H1 (cell line): Measurements from ENCODE around the gene MSI2. TPM values are rescaled to one million over a fixed set of nuclear protein-coding genes. Genes with fewer than 3 reads are reported as not detected.

ENCODE experiments used
- CTCF ChIA-PET: fragments of 300-600 bp; sonication (Branson Sonifier 250); formaldehyde crosslinking; loops from one replicate; lab custom pipeline; 2021; ENCODE audit not compliant: partially characterized antibody; lab: Charles Lee
- POLR2A ChIA-PET: fragments of 300-600 bp; sonication (Branson Sonifier 250); formaldehyde crosslinking; loops from one replicate; lab custom pipeline; 2021; ENCODE audit warnings: inconsistent platforms; ENCODE audit not compliant: partially characterized antibody; lab: Charles Lee
- DNase-seq, 2 experiments: peaks; one replicate each; pipeline versions ENCODE4 v3.0.0 to v3.0.0-alpha.2; 2010 to 2022; ENCODE audit warnings: low spot score in 2 of 2, low read depth in 1 of 2, mixed read lengths in 1 of 2
- FAIRE-seq: peaks from 2 replicates; lab custom pipeline; 2011; peaks lifted over from hg19 to GRCh38; lab: Jason Lieb, UNC
- H2AFZ ChIP-seq: 2 replicates; pipeline ENCODE4 v1.8.1; 2012; ENCODE audit warnings: low read length, inconsistent platforms
- H2AK5ac ChIP-seq: 2 replicates; pipeline ENCODE4 v1.6.1; 2013; ENCODE audit warnings: low read depth, low read length
- H2BK120ac ChIP-seq: replicated peaks from 2 replicates; pipeline ENCODE3; 2013; ENCODE audit warnings: low read depth, low read length, inconsistent platforms
- H2BK12ac ChIP-seq: 2 replicates; pipeline ENCODE4 v1.6.1; 2013; ENCODE audit warnings: low read depth, low read length
- H2BK15ac ChIP-seq: 2 replicates; pipeline ENCODE4 v1.6.1; 2013; ENCODE audit warnings: low read length
- H2BK20ac ChIP-seq: 2 replicates; pipeline ENCODE4 v1.6.1; 2013; ENCODE audit warnings: low read length
- H2BK5ac ChIP-seq: 2 replicates; pipeline ENCODE4 v1.6.1; 2013; ENCODE audit warnings: low read depth, low read length
- H3K14ac ChIP-seq: 2 replicates; pipeline ENCODE4 v1.6.1; 2013; ENCODE audit warnings: inconsistent platforms; ENCODE audit not compliant: insufficient read length
- H3K18ac ChIP-seq: 2 replicates; pipeline ENCODE4 v1.6.1; 2013; ENCODE audit warnings: low read length; ENCODE audit errors: extremely low read depth
- H3K23ac ChIP-seq: 2 replicates; pipeline ENCODE4 v1.6.1; 2013; ENCODE audit warnings: inconsistent platforms; ENCODE audit not compliant: insufficient read length
- H3K23me2 ChIP-seq: 2 replicates; pipeline ENCODE4 v1.6.1; 2013; ENCODE audit warnings: low read depth, low read length
- H3K27ac ChIP-seq: 2 replicates; pipeline ENCODE4 v1.6.1; 2011; ENCODE audit warnings: low read depth, low read length, inconsistent platforms
- H3K27me3 ChIP-seq, 4 experiments: replicated peaks in 1 of 4; 1 replicate in 1 of 4; 2 replicates in 3 of 4; pipeline versions ENCODE4 v1.6.1 to v1.8.1; 2011 to 2013; ENCODE audit warnings: low read length in 3 of 4, mild to moderate bottlenecking in 3 of 4, inconsistent platforms in 2 of 4, mixed read lengths in 2 of 4, moderate library complexity in 1 of 4; ENCODE audit not compliant: control insufficient read depth in 3 of 4, insufficient read depth in 3 of 4; ENCODE audit errors: extremely low read depth in 1 of 4
- H3K36me3 ChIP-seq, 4 experiments: 2 replicates each; pipeline versions ENCODE4 v1.6.1 to v1.8.1; 2011 to 2013; ENCODE audit warnings: mild to moderate bottlenecking in 4 of 4, low read length in 3 of 4, moderate library complexity in 2 of 4, control low read depth in 1 of 4, inconsistent platforms in 1 of 4; ENCODE audit not compliant: insufficient read depth in 4 of 4, control insufficient read depth in 2 of 4
- H3K4ac ChIP-seq: replicated peaks from 2 replicates; pipeline ENCODE3; 2013; ENCODE audit warnings: low read length, low read depth, mixed read lengths, inconsistent platforms; ENCODE audit not compliant: insufficient read length
- H3K4me1 ChIP-seq, 4 experiments: replicated peaks in 1 of 4; 1 replicate in 1 of 4; 2 replicates in 3 of 4; pipeline versions ENCODE4 v1.6.1 to v1.8.1; 2011 to 2013; ENCODE audit warnings: low read length in 3 of 4, inconsistent platforms in 2 of 4, mixed read lengths in 1 of 4; ENCODE audit not compliant: insufficient read depth in 4 of 4, control insufficient read depth in 3 of 4
- H3K4me2 ChIP-seq, 2 experiments: 2 replicates each; pipeline versions ENCODE4 v1.6.1 to v1.8.1; 2011 to 2013; ENCODE audit warnings: low read depth in 2 of 2, low read length in 2 of 2, control low read depth in 1 of 2, inconsistent platforms in 1 of 2, mild to moderate bottlenecking in 1 of 2; ENCODE audit not compliant: insufficient read depth in 1 of 2
- H3K4me3 ChIP-seq, 4 experiments: fragments of 200-600, 300-600 bp in 1 of 4; sonication (generic), shearing (Covaris generic), sonication (Bioruptor Twin) in 1 of 4; 2 replicates each; pipeline versions ENCODE4 v1.5.1 to v1.8.1; 2011 to 2016; ENCODE audit warnings: low read length in 4 of 4, low read depth in 3 of 4, control low read depth in 2 of 4, inconsistent platforms in 2 of 4, mild to moderate bottlenecking in 2 of 4, mixed read lengths in 1 of 4, moderate library complexity in 1 of 4; ENCODE audit not compliant: insufficient read depth in 2 of 4; ENCODE audit errors: extremely low read depth in 1 of 4
- H3K56ac ChIP-seq: replicated peaks from 2 replicates; pipeline ENCODE3; 2013; ENCODE audit warnings: low read depth, mild to moderate bottlenecking, mixed read lengths, low read length, inconsistent platforms; ENCODE audit not compliant: insufficient read length
- H3K79me1 ChIP-seq: 2 replicates; pipeline ENCODE4 v1.6.1; 2013; ENCODE audit warnings: low read depth, low read length, control low read depth
- H3K79me2 ChIP-seq, 2 experiments: 2 replicates each; pipeline versions ENCODE4 v1.6.1 to v1.8.1; 2012 to 2013; ENCODE audit warnings: low read length in 2 of 2, mild to moderate bottlenecking in 2 of 2, inconsistent platforms in 1 of 2; ENCODE audit not compliant: insufficient read depth in 2 of 2, control insufficient read depth in 1 of 2
- H3K9ac ChIP-seq, 4 experiments: replicated peaks in 1 of 4; 1 replicate in 1 of 4; 2 replicates in 3 of 4; pipeline versions ENCODE4 v1.6.1 to v1.8.1; 2011 to 2013; ENCODE audit warnings: low read depth in 3 of 4, low read length in 3 of 4, control low read depth in 2 of 4, mild to moderate bottlenecking in 2 of 4, moderate library complexity in 2 of 4, inconsistent platforms in 1 of 4; ENCODE audit errors: extremely low read depth in 1 of 4
- H3K9me3 ChIP-seq, 2 experiments: 2 replicates each; pipeline versions ENCODE4 v1.6.1 to v1.8.1; 2012 to 2013; ENCODE audit warnings: mild to moderate bottlenecking in 2 of 2, moderate library complexity in 2 of 2, control low read depth in 1 of 2, inconsistent platforms in 1 of 2, low read depth in 1 of 2, low read length in 1 of 2, mixed read lengths in 1 of 2; ENCODE audit not compliant: insufficient read depth in 2 of 2
- H4K20me1 ChIP-seq, 2 experiments: replicated peaks in 1 of 2; 2 replicates each; pipeline versions ENCODE3 to v1.8.1; 2011 to 2013; ENCODE audit warnings: inconsistent platforms in 2 of 2, low read length in 2 of 2, mild to moderate bottlenecking in 1 of 2; ENCODE audit not compliant: insufficient read depth in 2 of 2, control insufficient read depth in 1 of 2
- H4K5ac ChIP-seq: 2 replicates; pipeline ENCODE4 v1.6.1; 2013; ENCODE audit warnings: low read length, low read depth, mixed read lengths, inconsistent platforms; ENCODE audit not compliant: insufficient read length
- H4K8ac ChIP-seq: 2 replicates; pipeline ENCODE4 v1.8.0; 2013; ENCODE audit warnings: mild to moderate bottlenecking, moderate library complexity, low read length, inconsistent platforms; ENCODE audit not compliant: insufficient read depth; ENCODE audit errors: extremely low read depth
- H4K91ac ChIP-seq: replicated peaks from 2 replicates; pipeline ENCODE3; 2013; ENCODE audit warnings: low read length, mixed read lengths, inconsistent platforms; ENCODE audit not compliant: insufficient read length
- CBX8 ChIP-seq: fragments of 300-800, 300-1000 bp; sonication (generic); IDR thresholded peaks from 2 replicates; pipeline ENCODE4 v1.7.1; 2016; ENCODE audit warnings: low read depth, low read length, borderline replicate concordance
- KDM1A ChIP-seq: fragments of 200-600, 300-600 bp; sonication (generic); IDR thresholded peaks from 2 replicates; pipeline ENCODE4 v1.7.1; 2016; ENCODE audit warnings: mild to moderate bottlenecking, low read length, borderline replicate concordance
- NRF1 ChIP-seq: IDR thresholded peaks from 2 replicates; pipeline ENCODE4 v1.6.1; 2011; ENCODE audit warnings: mild to moderate bottlenecking, low read depth, low read length, improper control_type of control experiment
- POLR2A ChIP-seq, 2 experiments: IDR thresholded peaks; 1 replicate in 1 of 2; 2 replicates in 1 of 2; pipeline ENCODE4 v1.6.1; 2011; ENCODE audit warnings: low read depth in 2 of 2, low read length in 2 of 2, mild to moderate bottlenecking in 2 of 2; ENCODE audit errors: control extremely low read depth in 1 of 2
- POLR2AphosphoS5 ChIP-seq: IDR thresholded peaks from 2 replicates; pipeline ENCODE4 v1.6.1; 2011; ENCODE audit warnings: low read depth, low read length
- SUZ12 ChIP-seq: fragments of 200-600 bp; sonication (generic); IDR thresholded peaks from 2 replicates; pipeline ENCODE4 v1.6.1; 2012; ENCODE audit warnings: mild to moderate bottlenecking, inconsistent platforms, low read length, moderate library complexity, mixed read lengths
- YY1 ChIP-seq: IDR thresholded peaks from 2 replicates; pipeline ENCODE4 v1.6.1; 2011; ENCODE audit warnings: low read depth, mild to moderate bottlenecking, low read length
- WGBS, 2 experiments: shearing (Covaris generic) in 1 of 2; methylation state at CpG; one replicate each; pipeline versions ENCODE4 v1.1.6 to v1.1.7; 2013 to 2015; ENCODE audit warnings: low lambda C conversion rate in 2 of 2, mixed read lengths in 2 of 2, inconsistent platforms in 1 of 2, low coverage in 1 of 2, missing lambda C conversion rate in 1 of 2; ENCODE audit not compliant: insufficient replicate concordance in 2 of 2, insufficient coverage in 1 of 2, insufficient read length in 1 of 2; ENCODE audit errors: extremely low coverage in 1 of 2, missing lambda C conversion rate in 1 of 2; 5-methylcytosine and 5-hydroxymethylcytosine counted together
- polyA plus RNA-seq, 7 experiments: library from polyadenylated mRNA; depleted of rRNA in 3 of 7; stranded (reverse) in 5 of 7; unstranded in 2 of 7; fragments of >200 nt in 5 of 7; fragments of 200-250 nt in 2 of 7; gene quantifications; 1 replicate in 5 of 7; 2 replicates in 1 of 7; 4 replicates in 1 of 7; pipeline versions ENCODE4 v1.2.1 to v1.2.3, GENCODE V29; 2011 to 2013; ENCODE audit warnings: missing spikeins in 2 of 7, mixed read lengths in 2 of 7
- total RNA-seq: library from RNA; stranded (reverse); fragmentation: NEBNext Ultra II Directional; extraction: Animal tissue kit (Norgen Biotek cat#: 25700); gene quantifications from 2 replicates; pipeline ENCODE4 v1.2.1, GENCODE V29; 2021

The MSI2 gene
- total and polyA plus RNA-seq, 2 of the 8 experiments (the other 6 are each of a cell fraction or from before 2014, with no cell fraction given): 36.7 to 80.6 TPM

DNA sequence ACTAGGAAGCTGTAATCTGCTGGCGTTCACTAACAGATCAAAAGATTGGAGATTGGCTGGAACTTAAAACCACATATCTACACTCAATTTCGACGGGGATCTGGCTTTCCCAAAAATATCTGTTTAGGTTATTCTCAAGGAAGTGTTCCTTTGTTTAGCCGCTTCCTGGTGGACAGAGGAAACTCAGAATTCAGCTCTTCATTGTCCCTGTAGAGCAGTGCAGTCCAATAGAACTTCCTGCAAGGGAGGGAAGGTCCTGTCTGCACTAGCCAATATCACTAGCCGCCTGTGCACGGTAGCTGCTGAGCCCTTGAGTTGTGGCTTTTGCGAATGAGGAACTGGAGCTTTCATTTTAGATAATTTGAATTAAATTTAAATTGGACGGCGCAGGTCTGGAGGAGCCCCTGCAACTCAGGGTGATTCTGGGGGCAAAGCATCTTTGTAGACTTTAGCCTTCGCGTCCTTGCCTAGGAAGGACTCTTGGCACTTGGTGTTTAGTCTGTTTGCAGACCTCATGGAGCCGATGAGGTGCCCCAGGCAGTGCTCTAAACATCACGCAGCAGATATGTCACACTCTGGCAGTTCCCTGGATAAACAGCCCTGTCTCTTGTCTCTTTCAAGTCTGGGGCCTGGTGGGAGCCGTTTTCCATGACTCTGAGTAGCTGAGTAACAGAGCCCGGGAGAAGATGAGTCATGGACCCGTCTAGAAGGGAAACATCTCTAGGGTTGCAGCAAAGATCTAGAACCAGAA lies 366.5 kb downstream of the MSI2 start:
- no peak overlapping the region for H3K27ac ChIP-seq
- FAIRE-seq: no peak
- no peak overlapping the region; a peak in 1 of 7 replicates for H3K9ac ChIP-seq

More for the DNA sequence above, 366.5 kb downstream of the MSI2 start:
- TF ChIP-seq CBX8 (no peak), NRF1 (no peak), KDM1A (no peak), POLR2AphosphoS5 (no peak), POLR2A (IDR thresholded peaks at IDR 0.05; ENCODE audit: control extremely low read depth in 1 of 2, low read depth in 2 of 2, low read length in 2 of 2) (no peak), YY1 (no peak), SUZ12 (no peak)
- TF ChIP-seq, all 59 proteins: peak for 0
- H4K5ac ChIP-seq: no peak overlapping the region
- H3K4ac ChIP-seq: no peak overlapping the region
- no peak overlapping the region for H3K4me3 ChIP-seq
- no peak overlapping the region for H2BK20ac ChIP-seq
- no peak overlapping the region for H2BK12ac ChIP-seq
- no peak overlapping the region for H2BK5ac ChIP-seq
- H2BK120ac ChIP-seq: no peak overlapping the region
- no peaks in the 10 kb centered on the region; a peak in 2 of 8 replicates for H3K36me3 ChIP-seq
- no peak overlapping the region for H2AK5ac ChIP-seq
- H3K27me3 ChIP-seq: no peaks in the 10 kb centered on the region
- DNase-seq: no peak
- H2BK15ac ChIP-seq: no peak overlapping the region
- 91% methylated on average over 16 of the region's 16 CpGs; no CpG with 5 or more reads in 1 of the 2 experiments for WGBS, 2 experiments
- H3K56ac ChIP-seq: no peak overlapping the region
- no peak overlapping the region for H2AFZ ChIP-seq
- H4K20me1 ChIP-seq: no peaks in the 10 kb centered on the region
- no peaks in the 10 kb centered on the region for H3K9me3 ChIP-seq
- no peak overlapping the region for H3K4me2 ChIP-seq
- no peaks in the 10 kb centered on the region for H3K23me2 ChIP-seq
- no peaks in the 10 kb centered on the region for H3K4me1 ChIP-seq
- H3K14ac ChIP-seq: no peak overlapping the region
- H3K79me1 ChIP-seq: no peaks in the 10 kb centered on the region
- H3K18ac ChIP-seq: no peak overlapping the region
- no peaks in the 10 kb centered on the region for H3K79me2 ChIP-seq
- ChIA-PET POLR2A (interaction anchor here (1.1 kb wide), 1 partner anchor 121 kb away, joined by 3 read pairs; no protein-coding TSS in a partner anchor), CTCF (interaction anchor here (0.6 to 3.7 kb wide), 20 partner anchors 8 to 300 kb away, joined by 3 to 12 read pairs (median 3); no protein-coding TSS in a partner anchor)
- no peak overlapping the region for H4K91ac ChIP-seq
- no peak overlapping the region for H4K8ac ChIP-seq
- H3K23ac ChIP-seq: no peak overlapping the region
